Sigmoid colon (tissue), 7 donors: Measurements from ENCODE around the gene TMEM238L. TPM values are rescaled to one million over a fixed set of nuclear protein-coding genes. Genes with fewer than 3 reads are reported as not detected.

Experiments used
- DNase-seq: peaks from one replicate; pipeline ENCODE4 v3.0.0-alpha.2; 2019
- H3K27ac ChIP-seq, 4 donors: fragments of 200-600 bp; sonication (generic); one replicate each; pipeline ENCODE4 v1.5.1; 2016 to 2019; ENCODE audit warnings: mild to moderate bottlenecking in 1 of 4
- H3K27me3 ChIP-seq, 3 donors: fragments of 200-600 bp; sonication (generic); one replicate each; pipeline ENCODE4 v1.5.1; 2019; ENCODE audit warnings: mild to moderate bottlenecking in 1 of 3
- H3K36me3 ChIP-seq, 4 donors: fragments of 200-600 bp; sonication (generic); one replicate each; pipeline ENCODE4 v1.5.1; 2016 to 2019
- H3K4me1 ChIP-seq, 4 donors: fragments of 200-600 bp; sonication (generic); one replicate each; pipeline ENCODE4 v1.5.1; 2017 to 2019
- H3K4me3 ChIP-seq, 4 donors: fragments of 200-600 bp; sonication (generic); one replicate each; pipeline ENCODE4 v1.5.1; 2017 to 2019; ENCODE audit warnings: mild to moderate bottlenecking in 2 of 4, moderate library complexity in 1 of 4
- H3K9me3 ChIP-seq, 4 donors: fragments of 200-600 bp in 3 of 4; sonication (generic) in 3 of 4; one replicate each; pipeline versions ENCODE4 v1.5.1 to v1.6.1; 2013 to 2019
- CTCF ChIP-seq, 4 experiments: fragments of 450-650 bp in 3 of 4; fragments of 200-600 bp in 1 of 4; IDR thresholded peaks; one replicate each; pipeline ENCODE4 v1.5.1; 2016 to 2019; ENCODE audit warnings: antibody characterized with exemption in 4 of 4, mild to moderate bottlenecking in 3 of 4, moderate library complexity in 2 of 4
- EP300 ChIP-seq, 4 donors: sonication (generic); formaldehyde crosslinking; IDR thresholded peaks; one replicate each; pipeline ENCODE4 v1.6.1; 2017; ENCODE audit warnings: antibody characterized with exemption in 4 of 4
- POLR2A ChIP-seq, 2 donors: fragments of 450-650 bp; IDR thresholded peaks; one replicate each; pipeline ENCODE4 v1.6.1; 2016; ENCODE audit warnings: antibody characterized with exemption in 2 of 2, mild to moderate bottlenecking in 2 of 2, moderate library complexity in 2 of 2
- POLR2AphosphoS5 ChIP-seq, 4 donors: sonication (generic); formaldehyde crosslinking; IDR thresholded peaks; one replicate each; pipeline ENCODE4 v1.6.1; 2017; ENCODE audit warnings: antibody characterized with exemption in 4 of 4
- WGBS, 2 donors: extraction: QIAGEN DNeasy Blood & Tissue Kit; methylation state at CpG; one replicate each; pipeline ENCODE4 v1.1.7; 2013; 5-methylcytosine and 5-hydroxymethylcytosine counted together
- intact Hi-C: fragments of 100-400 bp; cut with DNase I; formaldehyde crosslinking; loops from one replicate; pipeline ENCODE4 v1.15.1; 2023
- polyA plus RNA-seq, 3 donors: library from polyadenylated mRNA; stranded (reverse); fragments of 200-250 nt; gene quantifications; one replicate each; pipeline ENCODE4 v1.2.3, GENCODE V29; 2013
- total RNA-seq, 4 donors: library from RNA; depleted of rRNA; stranded (reverse); fragments of >200 nt; gene quantifications; one replicate each; pipeline ENCODE4 v1.1.0, GENCODE V29; 2016
- donor health status: healthy with polysubstance abuse.
- donor health status: Bipolar disorder and iron deficiency.
- donor health status: healthy.

TMEM238L gene
- total and polyA plus RNA-seq, 7 donors: 43.2 to 130 (median 97.8) TPM; not detected in 4

GRCh38 chr17:10777890-10778289 lies 26.0 kb downstream of the TMEM238L start:
- 14 to 72% methylated on average over 6 of the region's 6 CpGs for WGBS, 2 donors
- intact Hi-C loops: no loop called here
- DNase-seq: no peak
- no peaks in the 10 kb centered on the region for H3K27me3 ChIP-seq
- no peaks in the 10 kb centered on the region for H3K36me3 ChIP-seq
- H3K27ac ChIP-seq: no peak overlapping the region
- H3K4me3 ChIP-seq: no peak overlapping the region
- TF ChIP-seq EP300 (IDR thresholded peaks at IDR 0.05): no peak
- no peak for TF ChIP-seq CTCF (IDR thresholded peaks at IDR 0.05)
- TF ChIP-seq POLR2AphosphoS5 (IDR thresholded peaks at IDR 0.05): no peak
- no peak for TF ChIP-seq POLR2A (IDR thresholded peaks at IDR 0.05)
- peaks cover 0 to 1% (median 0%) of the 10 kb centered on the region in 4 donors for H3K9me3 ChIP-seq
- H3K4me1 ChIP-seq: no peaks in the 10 kb centered on the region

DNA sequence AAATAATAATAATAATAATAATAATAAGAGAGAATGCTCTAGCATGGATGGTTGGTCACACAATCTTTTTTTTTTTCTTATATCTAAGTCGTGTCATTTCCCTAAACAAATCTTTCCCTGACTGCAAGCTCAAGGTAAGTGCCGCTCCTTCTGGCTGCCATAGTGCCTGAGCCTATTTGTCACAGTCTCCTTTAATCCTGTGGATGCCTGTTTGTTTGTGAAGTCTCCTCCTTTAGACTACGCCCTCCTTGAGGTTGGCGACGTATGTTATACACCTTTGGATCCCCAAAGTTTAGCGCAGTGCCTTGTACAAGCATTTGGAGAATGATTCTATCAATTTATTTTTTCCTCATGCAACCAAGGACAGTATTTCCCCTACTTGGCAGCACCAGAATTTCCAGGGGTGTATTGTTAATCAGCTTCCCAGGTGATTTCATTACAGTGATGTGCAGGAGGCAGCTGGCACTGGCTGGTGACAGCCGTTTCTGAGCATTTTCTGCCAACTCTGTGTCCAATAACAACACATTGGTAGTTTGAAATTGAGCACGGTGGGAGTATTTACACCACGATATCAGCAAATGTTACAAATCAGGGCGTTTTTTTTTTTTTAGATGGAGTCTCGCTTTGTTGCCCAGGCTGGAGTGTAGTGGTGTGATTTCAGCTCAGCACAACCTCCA lies 26.6 kb downstream of the TMEM238L start:
- 23 to 70% methylated on average over 11 of the region's 11 CpGs for WGBS, 2 donors
- Histone ChIP-seq H3K36me3 (no peaks in the 10 kb centered on the region), H3K4me1 (no peaks in the 10 kb centered on the region), H3K27ac (no peak overlapping the region), H3K27me3 (no peaks in the 10 kb centered on the region), H3K9me3 (peaks cover 0 to 3% (median 0%) of the 10 kb centered on the region in 4 donors), H3K4me3 (no peak overlapping the region)
- DNase-seq: peak; percentile 26
- no peak for TF ChIP-seq POLR2AphosphoS5 (IDR thresholded peaks at IDR 0.05)
- no peak for TF ChIP-seq EP300 (IDR thresholded peaks at IDR 0.05)
- no peak for TF ChIP-seq CTCF (IDR thresholded peaks at IDR 0.05)
- no peak for TF ChIP-seq POLR2A (IDR thresholded peaks at IDR 0.05)
- intact Hi-C loops: no loop called here

DNA sequence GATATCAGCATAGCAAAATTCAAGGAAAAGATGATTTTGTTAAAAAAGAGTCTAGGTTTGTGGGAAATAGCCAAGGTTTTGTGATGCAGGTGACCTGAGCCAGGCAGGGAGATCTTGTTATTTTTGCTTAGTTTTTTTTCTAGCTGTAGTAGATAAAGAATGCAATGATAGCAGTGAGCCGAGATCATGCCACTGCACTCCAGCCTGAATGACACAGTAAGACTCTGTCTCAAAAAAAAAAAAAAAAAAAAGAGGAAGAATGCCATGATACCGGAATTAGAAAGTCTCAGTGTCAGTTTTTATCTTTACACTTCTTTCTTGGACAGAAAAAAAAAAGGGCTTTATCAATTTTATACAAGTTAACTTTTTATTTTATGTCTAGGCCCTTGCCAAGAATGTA lies 27.5 kb downstream of the TMEM238L start:
- 11 to 28% methylated on average over 2 of the region's 2 CpGs for WGBS, 2 donors
- Histone ChIP-seq H3K4me1 (no peaks in the 10 kb centered on the region), H3K4me3 (no peak overlapping the region), H3K36me3 (no peaks in the 10 kb centered on the region), H3K27ac (no peak overlapping the region), H3K9me3 (peaks cover 0 to 4% (median 0%) of the 10 kb centered on the region in 4 donors), H3K27me3 (no peaks in the 10 kb centered on the region)
- TF ChIP-seq CTCF (IDR thresholded peaks at IDR 0.05) (no peak), POLR2AphosphoS5 (IDR thresholded peaks at IDR 0.05) (no peak), EP300 (IDR thresholded peaks at IDR 0.05) (no peak), POLR2A (IDR thresholded peaks at IDR 0.05) (no peak)
- intact Hi-C loops: no loop called here
- DNase-seq: peak; percentile 5

DNA sequence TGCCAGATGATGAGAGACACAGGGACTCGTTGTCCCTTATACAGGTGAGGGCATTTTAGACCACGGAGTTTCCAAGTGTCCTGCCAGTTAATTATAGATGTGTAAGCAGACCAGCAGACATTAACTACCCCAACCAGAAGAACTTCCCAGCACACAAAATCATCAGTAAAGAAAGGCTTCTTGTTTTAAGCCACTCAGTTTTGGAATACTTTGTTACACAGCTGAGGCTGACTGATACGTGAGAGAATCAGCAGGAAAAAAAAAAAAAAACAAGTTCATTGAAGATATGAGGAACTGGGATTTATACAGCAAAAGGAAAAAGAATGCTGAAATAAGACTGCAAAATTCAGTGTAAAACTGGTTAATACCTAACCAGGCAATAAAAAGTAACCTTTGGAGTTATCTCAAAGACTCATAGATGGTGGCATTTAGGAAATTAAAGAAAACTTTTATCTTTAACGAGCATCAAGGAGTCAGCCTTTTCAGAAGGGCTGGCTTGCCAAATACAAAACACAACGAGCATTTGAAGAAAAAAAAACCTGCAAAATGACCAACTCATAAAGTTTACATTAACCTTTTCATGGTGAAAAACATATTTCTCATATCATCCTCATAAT lies 28.1 kb downstream of the TMEM238L start:
- H3K4me1 ChIP-seq: no peaks in the 10 kb centered on the region
- TF ChIP-seq EP300 (IDR thresholded peaks at IDR 0.05) (no peak), POLR2AphosphoS5 (IDR thresholded peaks at IDR 0.05) (no peak), CTCF (IDR thresholded peaks at IDR 0.05) (no peak), POLR2A (IDR thresholded peaks at IDR 0.05) (no peak)
- WGBS, 2 donors: 14 to 59% methylated on average over 5 of the region's 5 CpGs
- intact Hi-C loops: no loop called here
- no peaks in the 10 kb centered on the region for H3K36me3 ChIP-seq
- no peak overlapping the region for H3K27ac ChIP-seq
- H3K4me3 ChIP-seq: no peak overlapping the region
- H3K27me3 ChIP-seq: no peaks in the 10 kb centered on the region
- no peak for DNase-seq
- peaks cover 0 to 4% (median 0%) of the 10 kb centered on the region in 4 donors for H3K9me3 ChIP-seq
